Erythroblast (primary cell): ENCODE measurements around the gene NPSR1.

Source experiments
- GATA1 ChIP-seq: IDR thresholded peaks from 2 replicates; pipeline ENCODE4 v1.6.1; 2011; ENCODE audit warnings: low read depth, mild to moderate bottlenecking, control low read depth, low read length, moderate library complexity
- POLR2A ChIP-seq: IDR thresholded peaks from 2 replicates; pipeline ENCODE4 v1.6.1; 2011; ENCODE audit warnings: mild to moderate bottlenecking, low read length

DNA sequence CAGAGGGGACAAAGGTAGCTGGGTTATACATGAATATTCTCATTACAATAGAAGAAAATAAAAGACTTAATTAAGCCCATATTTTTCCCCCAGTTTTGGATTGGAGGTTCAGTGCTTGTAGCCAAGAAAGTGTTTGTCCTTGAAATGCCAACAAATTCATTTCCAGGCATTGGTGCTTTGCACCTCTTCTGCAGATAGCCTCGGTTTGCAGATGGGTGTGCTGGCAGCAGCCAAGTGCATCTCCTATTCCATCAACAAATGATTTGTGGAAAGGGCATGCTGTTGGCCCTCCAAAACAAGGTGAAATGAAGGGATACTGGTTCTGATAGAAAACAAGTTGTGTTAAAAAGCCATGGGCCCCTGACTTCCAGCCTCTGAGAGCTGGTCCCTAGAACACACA, 192.0 kb downstream of the NPSR1 start:
- TF ChIP-seq POLR2A (no peak), GATA1 (no peak)
